Measurements from ENCODE around the gene MACC1. TPM values are rescaled to one million over a fixed set of nuclear protein-coding genes. Genes with fewer than 3 reads are reported as not detected.

MACC1 gene
- total and polyA plus RNA-seq, 2 of the 13 experiments (the other 11 are each of a cell fraction or from before 2014, with no cell fraction given), result 0.04 TPM; not detected in 1

DNA sequence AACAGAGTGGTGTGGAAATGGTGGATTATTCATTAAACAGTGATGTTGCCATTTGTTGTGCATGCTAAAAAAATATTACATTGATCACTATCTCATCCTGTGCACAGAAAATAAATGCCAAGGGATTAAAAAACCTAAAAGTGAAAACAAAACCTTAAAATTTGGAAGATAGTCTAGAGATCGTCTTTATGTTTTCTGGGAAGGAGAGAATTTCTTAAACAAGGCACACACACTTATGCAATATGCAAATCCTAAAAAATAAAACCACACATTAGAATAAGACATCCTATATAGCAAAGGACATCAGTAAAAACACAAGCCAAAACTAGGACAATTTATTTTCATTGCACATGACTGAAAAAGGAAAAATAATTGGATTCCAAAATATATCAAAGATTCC, 54.5 kb downstream of the MACC1 start:
- no peak for FAIRE-seq
- no peak for ATAC-seq
- in situ Hi-C loops (cut with HindIII; ENCODE audit: extremely low pct_ligation_motif_present, low pct_unique_long_range_greater_than_20kb), result loop anchor here (25.0 kb wide), 1 partner anchor 425 kb away; no protein-coding TSS in a partner anchor
- no peak overlapping the region for H3K4me2 ChIP-seq (ENCODE audit: low read depth, low read length)
- no peaks in the 10 kb centered on the region for H3K79me2 ChIP-seq (ENCODE audit: insufficient read depth, low read length)
- no peak overlapping the region for H3K4me3 ChIP-seq (replicated peaks in 1 of 3; ENCODE audit: insufficient read depth in 1 of 3, low read depth in 2 of 3, low read length in 3 of 3)
- no peaks in the 10 kb centered on the region for H3K27me3 ChIP-seq (ENCODE audit: control insufficient read depth in 1 of 2, insufficient read depth in 2 of 2, low read length in 2 of 2)
- no peaks in the 10 kb centered on the region for H4K20me1 ChIP-seq (ENCODE audit: insufficient read depth, low read length)
- H3K9ac ChIP-seq (ENCODE audit: insufficient read depth, low read depth, low read length), result no peak overlapping the region
- no peaks in the 10 kb centered on the region for H3K36me3 ChIP-seq (replicated peaks in 1 of 2; ENCODE audit: control insufficient read depth in 1 of 2, insufficient read depth in 2 of 2, low read length in 2 of 2)
- CTCF ChIA-PET (ENCODE audit: low intra/inter-chr PET ratio, low total read pairs), result no interaction called here
- 3% methylated on average over 1 of the region's 1 CpG for WGBS (ENCODE audit: low lambda C conversion rate)
- H3K4me1 ChIP-seq (ENCODE audit: insufficient read depth, low read length), result no peaks in the 10 kb centered on the region
- DNase-seq (ENCODE audit: low spot score), result no peak
- H2AFZ ChIP-seq (ENCODE audit: low read length), result no peak overlapping the region
- intact Hi-C loops (cut with micrococcal nuclease; ENCODE audit: unreplicated experiment), result no loop called here
- TF ChIP-seq CTCF (CRISPR knock-in tag; IDR thresholded peaks at IDR 0.05), result no peak
- no peak for TF ChIP-seq ARID2 (CRISPR knock-in tag; IDR thresholded peaks at IDR 0.05; ENCODE audit: borderline replicate concordance)
- no TSS peak for BruUV-seq (replicated peaks)
- POLR2A ChIA-PET, result no interaction called here
- no peaks in the 10 kb centered on the region for H3K9me3 ChIP-seq (ENCODE audit: low read length)
- no peak overlapping the region for H3K27ac ChIP-seq (ENCODE audit: extremely low read length, insufficient read depth, low read length)

DNA sequence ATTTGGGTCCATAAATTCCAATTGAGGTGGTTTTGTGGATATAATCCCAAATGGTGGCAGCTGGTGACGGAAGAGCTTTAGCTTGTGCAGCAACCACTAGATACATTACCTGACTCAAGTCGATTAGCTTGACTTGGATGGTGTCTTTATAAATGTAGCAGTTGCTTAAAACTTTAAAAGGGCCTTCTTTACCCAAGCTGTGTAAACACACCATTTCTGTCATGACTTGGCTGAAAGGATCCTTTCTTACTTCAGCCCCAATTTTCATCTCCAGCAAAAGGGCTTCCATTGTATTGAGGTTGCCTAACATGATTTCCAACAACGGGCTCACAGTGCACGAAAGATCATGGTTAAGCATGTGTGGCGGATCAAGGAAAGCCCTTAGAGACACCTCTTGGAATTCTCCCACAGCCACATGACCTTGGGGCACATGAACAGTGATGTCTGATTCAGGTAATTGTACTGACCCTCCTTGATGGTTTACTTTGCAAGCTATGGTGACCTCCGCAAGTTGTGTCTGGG, 57.9 kb downstream of the MACC1 start:
- Histone ChIP-seq H3K9ac (ENCODE audit: insufficient read depth, low read depth, low read length) (no peak overlapping the region), H3K4me2 (ENCODE audit: low read depth, low read length) (no peak overlapping the region), H3K4me3 (replicated peaks in 1 of 3; ENCODE audit: insufficient read depth in 1 of 3, low read depth in 2 of 3, low read length in 3 of 3) (no peak overlapping the region), H3K79me2 (ENCODE audit: insufficient read depth, low read length) (no peaks in the 10 kb centered on the region), H4K20me1 (ENCODE audit: insufficient read depth, low read length) (no peaks in the 10 kb centered on the region), H3K27me3 (ENCODE audit: control insufficient read depth in 1 of 2, insufficient read depth in 2 of 2, low read length in 2 of 2) (no peaks in the 10 kb centered on the region), H3K27ac (ENCODE audit: extremely low read length, insufficient read depth, low read length) (no peak overlapping the region), H2AFZ (ENCODE audit: low read length) (no peak overlapping the region), H3K36me3 (replicated peaks in 1 of 2; ENCODE audit: control insufficient read depth in 1 of 2, insufficient read depth in 2 of 2, low read length in 2 of 2) (no peaks in the 10 kb centered on the region), H3K9me3 (ENCODE audit: low read length) (no peaks in the 10 kb centered on the region), H3K4me1 (ENCODE audit: insufficient read depth, low read length) (no peaks in the 10 kb centered on the region)
- 29% methylated on average over 6 of the region's 6 CpGs for WGBS (ENCODE audit: low lambda C conversion rate)
- FAIRE-seq, result no peak
- no peak for ATAC-seq
- intact Hi-C loops (cut with micrococcal nuclease; ENCODE audit: unreplicated experiment), result no loop called here
- CTCF ChIA-PET (ENCODE audit: low intra/inter-chr PET ratio, low total read pairs), result interaction anchor here (1.2 to 1.5 kb wide), 2 partner anchors 151 to 153 kb away, joined by 3 read pairs; no protein-coding TSS in a partner anchor
- no TSS peak for BruUV-seq (replicated peaks)
- TF ChIP-seq SATB2 (CRISPR knock-in tag; IDR thresholded peaks at IDR 0.05) (no peak), ZNF431 (CRISPR knock-in tag; IDR thresholded peaks at IDR 0.05; ENCODE audit: borderline replicate concordance, low read depth) (no peak)
- POLR2A ChIA-PET, result no interaction called here
- DNase-seq (ENCODE audit: low spot score), result no peak
- in situ Hi-C loops (cut with HindIII; ENCODE audit: extremely low pct_ligation_motif_present, low pct_unique_long_range_greater_than_20kb), result loop anchor here (25.0 kb wide), 1 partner anchor 428 kb away; no protein-coding TSS in a partner anchor
